Activated CD8-positive, alpha-beta memory T cell treated with anti-CD3 and anti-CD28 coated beads, Interleukin-2, amount 50 U/mL, for 24 hours (primary cell): ENCODE measurements around the gene RASGRF2.

Experiments used
- DNase-seq: peaks from one replicate; pipeline ENCODE4 v3.0.0-alpha.2; 2020; ENCODE audit errors: extremely low read depth

Gene RASGRF2

DNA sequence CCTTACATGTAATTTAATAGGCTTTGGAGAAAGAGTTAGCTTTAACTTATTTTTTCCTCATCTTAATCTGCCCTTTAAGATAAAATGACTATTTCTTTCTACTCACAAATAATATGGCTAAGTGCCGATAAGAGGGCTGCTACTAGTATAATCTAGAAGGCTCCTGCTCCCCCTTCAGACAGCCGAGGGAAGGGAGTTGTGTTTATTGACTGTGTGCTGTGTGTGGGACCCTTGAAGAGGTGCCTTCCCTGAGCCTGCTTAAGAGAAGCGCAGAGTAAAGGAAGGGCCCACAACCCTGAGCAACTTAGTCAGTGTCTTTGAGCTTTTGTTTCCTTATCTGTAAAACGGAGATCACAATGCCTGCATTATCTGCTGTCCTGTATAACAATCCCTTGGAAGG, 244.9 kb downstream of the RASGRF2 start:
- DNase-seq: no peak

DNA sequence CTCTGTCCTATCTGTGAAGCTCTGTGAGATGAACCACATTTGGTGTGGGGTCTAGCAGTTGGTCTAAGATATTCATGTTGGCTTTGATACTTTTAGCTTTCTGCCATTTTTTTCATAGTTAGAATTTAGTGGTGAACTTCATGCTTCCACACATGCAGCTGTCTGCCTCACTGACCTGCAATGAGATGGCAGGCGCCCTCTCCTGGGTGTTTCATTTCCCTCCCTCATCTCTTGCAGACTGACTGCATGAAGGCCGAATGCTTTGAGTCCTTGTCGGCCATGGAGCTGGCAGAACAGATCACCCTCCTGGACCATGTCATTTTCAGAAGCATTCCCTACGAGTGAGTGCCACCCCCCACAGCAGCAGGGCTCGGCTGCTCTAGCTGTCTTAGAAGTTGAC, 246.8 kb downstream of the RASGRF2 start:
- no peak for DNase-seq

DNA sequence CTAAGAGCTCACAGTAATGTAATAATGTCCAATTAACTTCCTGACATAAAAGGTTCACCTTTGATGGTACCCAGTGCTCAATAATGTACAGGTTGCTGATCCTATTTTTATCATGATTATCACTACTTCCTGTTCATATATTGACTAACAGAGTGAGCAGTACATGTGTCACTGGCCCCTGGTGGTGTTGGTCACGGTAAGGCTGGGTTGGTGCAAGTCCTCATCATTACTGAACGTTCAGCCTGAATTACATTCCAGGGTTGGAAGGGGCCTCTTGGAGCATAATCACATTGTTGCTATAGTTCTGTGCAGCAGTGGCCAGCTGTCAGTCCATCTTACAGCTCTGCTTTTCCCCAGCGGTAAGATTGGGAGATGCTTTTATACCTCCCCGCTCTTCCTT, 248.7 kb downstream of the RASGRF2 start:
- no peak for DNase-seq

DNA sequence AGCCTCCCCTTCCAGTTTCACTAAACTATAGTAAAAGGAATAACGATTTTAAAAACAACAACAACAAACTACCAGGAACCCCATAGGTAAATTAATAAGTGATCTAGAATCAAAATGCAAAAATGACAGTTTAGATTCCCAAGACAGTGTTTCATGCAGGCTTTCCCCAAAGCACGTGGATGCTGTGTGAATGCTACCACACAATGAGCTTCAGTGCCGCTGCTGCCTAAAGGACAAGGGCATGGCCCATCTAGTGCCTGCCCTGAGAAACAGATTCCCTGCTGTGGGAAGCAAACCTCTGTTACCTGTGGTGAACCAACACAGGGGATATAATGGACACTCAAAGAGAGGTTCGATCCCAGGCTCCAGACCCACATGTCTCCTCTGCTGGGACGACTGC, 249.2 kb downstream of the RASGRF2 start:
- DNase-seq: no peak

DNA sequence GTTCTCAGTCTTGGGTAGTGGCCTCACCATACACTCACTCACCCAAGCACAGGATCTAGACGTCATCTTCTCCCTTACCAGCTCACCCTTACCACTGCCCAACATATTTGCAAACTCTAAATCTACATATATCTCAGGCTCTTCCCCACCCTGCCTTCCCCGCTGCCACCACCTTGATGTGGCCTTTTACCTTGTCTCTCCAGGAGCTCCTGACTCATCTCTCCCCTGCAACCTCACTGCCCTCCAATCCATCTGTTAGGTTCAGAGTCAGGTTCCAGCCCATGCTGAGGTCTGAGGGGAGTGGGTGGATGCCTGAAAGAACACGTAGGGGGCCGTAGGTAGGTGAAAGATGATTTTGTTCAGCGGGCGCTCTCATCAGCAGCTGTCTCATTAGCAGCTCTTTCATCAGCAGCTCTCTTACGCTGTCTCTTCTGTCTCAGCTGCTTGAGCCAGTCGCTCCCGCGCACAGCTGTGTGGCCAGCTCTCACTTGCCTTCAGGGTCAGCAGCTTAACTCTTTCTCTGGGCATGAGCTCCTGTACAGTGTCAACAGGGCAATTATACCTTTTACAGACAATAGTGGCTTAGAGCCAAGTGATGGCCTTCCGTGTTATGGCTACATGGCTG, 249.8 kb downstream of the RASGRF2 start:
- DNase-seq: no peak

DNA sequence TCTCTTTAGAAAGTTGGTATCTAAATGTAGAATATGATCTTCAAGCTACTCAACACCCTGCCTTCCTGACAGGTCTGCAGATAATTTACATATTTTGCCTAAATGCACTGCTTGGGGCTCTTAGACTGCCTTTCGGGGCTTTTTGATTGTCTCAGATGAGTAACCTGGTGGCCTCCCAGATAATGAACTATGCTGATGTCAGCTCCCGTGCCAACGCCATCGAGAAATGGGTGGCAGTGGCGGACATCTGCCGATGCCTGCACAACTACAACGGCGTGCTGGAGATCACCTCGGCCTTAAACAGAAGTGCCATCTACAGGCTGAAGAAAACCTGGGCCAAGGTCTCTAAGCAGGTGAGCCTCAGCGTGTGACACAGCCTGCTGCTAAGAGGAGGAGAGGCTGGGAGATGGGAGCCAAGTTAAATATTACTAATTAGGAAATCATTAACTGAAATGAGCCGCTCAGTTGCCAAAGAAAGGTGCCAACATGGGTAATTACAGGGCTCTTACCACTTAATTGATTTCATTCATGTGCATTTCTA, 252.1 kb downstream of the RASGRF2 start:
- DNase-seq: no peak

DNA sequence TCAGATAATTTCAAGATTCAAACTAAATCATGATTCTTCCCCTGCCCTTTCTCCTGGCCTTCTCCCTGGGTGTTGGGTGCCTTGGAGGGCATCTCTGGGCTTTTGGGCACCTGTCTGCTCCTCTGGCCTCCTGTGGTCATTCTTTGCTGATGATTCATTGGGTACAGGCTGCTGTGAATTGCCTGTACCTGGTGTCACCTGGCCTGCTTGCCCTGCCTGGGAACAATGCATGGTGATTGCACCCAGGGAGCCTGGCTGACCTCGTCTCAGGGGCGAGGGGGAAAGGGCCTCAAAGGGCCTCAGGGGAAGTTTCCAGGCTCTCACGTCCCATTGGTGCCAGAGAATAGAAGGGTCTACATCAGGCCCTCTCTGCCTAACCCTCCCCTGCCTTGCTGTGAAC, 252.9 kb downstream of the RASGRF2 start:
- no peak for DNase-seq

DNA sequence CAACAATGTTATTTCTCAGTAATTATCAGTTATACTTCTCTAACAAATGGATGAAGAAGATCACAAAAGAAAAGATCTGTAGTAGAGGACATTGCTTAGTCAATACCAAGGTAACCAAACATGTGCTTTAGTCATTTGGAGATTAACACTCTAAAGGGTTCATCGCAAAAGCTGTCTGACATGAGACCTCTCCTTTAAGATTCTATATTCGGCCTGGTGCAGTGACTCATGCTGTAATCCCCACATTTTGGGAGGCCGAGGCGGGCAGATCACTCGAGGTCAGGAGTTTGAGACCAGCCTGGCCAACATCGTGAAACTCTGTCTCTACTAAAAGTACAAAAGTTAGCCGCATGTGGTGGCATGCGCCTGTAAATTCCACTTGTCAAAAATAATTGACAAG, 254.7 kb downstream of the RASGRF2 start:
- no peak for DNase-seq

DNA sequence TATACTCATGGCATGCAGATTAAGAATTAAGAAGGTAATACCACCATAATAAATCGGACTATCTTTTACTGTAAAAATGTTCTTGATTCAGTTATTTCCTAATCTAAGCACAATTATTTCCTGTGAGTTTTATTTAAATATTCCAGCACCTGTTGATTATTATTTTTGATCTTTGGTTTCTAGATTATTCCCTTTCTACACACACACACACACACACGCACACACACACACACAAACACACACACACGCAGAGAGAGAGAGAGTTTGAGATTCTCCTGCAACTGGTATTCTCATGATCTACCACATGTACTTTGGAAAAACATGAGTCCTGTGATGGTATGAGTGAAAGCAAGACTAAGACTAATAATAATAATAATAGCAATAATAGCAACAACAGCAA, 256.0 kb downstream of the RASGRF2 start:
- DNase-seq: no peak

DNA sequence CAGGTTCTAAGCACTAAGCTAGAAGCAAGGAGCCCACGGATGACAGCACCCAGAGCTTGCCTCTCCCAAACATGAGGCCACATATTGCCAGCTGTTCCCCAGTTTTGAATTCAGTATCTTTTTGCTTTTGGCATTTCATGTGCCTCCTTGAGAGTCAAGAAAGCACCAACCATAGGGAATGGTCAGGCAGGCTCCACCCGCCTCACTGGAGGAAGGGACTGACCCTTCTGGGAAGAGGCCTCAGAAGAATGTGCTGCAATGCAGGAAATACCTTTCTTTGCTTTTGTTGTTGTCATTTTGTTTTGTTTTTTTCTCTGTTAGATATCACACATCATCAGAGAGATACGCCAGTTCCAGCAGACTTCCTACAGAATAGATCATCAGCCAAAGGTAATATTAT, 259.2 kb downstream of the RASGRF2 start:
- DNase-seq: no peak

DNA sequence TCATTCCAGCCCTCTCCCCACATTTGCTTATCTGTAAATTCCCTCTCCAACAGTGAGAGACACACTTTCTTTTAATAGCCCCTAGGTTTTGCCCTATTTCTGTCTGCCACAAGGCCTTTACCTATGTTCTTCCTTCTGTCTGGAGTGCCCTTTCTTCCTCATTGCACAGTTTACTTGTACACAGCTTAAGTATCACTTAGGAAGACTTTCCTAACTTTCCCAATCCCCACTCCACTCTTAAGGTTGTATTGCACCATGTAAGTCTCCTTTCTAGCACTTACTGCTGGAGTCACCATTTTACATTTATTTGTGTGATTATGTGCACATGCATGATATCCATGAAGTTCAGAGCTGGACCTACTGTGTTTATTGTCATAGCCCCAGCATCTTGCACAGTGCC, 262.1 kb downstream of the RASGRF2 start:
- DNase-seq: no peak

DNA sequence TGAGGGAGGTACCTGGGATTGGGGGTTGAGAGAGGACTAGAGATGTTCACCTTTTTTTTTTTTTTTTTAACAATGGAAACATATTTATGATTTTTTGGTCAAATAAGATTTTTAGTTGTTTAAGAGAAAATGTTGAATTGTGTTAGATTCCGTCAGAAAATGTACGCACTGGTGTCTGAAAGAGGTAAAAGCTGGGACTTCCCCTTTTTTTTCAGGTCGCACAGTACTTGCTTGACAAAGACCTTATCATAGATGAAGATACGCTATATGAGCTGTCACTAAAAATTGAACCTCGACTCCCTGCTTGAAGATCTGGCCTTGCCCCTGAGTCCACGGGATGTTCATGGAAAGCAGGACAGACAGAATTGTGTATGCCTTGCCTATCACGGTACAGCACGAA, 265.3 kb downstream of the RASGRF2 start:
- no peak for DNase-seq

DNA sequence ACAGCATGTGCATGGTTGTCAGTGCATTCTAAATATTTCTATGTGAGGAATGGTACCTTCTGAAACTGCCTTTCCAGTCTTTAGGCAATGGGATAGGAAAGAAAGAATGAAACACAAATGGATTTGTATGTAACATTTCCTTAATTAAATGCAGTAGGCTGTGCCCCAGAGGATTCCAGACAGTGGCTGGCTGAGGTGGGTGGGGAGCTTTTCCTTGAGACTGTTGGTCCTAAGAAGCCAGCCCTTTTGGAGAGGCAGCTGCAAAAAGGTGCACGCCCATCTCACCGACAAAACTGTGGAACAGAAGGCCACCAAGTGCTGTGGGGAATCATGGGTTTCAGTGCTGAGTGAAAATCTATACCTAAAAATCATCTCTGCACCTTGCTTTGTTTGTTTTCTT, 266.1 kb downstream of the RASGRF2 start:
- no peak for DNase-seq

DNA sequence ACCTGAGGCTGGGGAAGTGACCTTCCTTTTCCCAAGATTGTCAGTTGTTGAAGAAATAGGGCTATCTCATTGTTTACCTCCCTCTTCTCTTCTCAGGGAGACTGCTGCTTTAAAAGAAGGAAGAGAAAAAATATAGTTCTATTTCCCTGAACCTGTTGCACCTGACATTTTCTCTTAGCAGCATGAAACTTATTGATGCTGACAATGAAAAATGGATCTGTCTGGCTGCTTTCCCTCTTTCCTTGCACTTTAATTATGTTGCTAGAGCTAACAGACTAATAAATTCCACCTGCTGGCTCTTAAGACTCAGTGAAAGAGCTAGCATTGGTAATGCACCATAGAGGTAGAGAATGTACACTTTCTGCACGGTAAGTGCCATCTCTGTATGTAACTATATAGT, 266.8 kb downstream of the RASGRF2 start:
- no peak for DNase-seq

DNA sequence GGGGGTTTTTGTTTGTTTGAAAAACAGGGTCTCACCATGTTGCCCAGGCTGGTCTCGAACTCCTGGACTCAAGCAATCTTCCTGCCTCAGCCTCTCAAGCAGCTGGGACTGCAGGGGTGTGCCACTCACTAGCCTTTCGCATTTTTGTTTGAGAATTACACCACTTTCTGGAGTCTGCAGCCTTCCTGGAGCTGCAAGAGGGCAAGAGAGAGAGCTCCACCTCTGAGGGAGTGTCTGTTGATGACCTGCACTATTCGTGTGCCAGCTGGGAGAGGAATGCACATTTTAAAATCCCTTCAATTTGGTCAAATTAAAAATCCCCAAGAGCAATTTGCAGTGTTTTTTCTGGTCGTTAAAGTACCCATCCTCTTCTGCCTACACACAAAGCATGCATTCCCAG, 267.9 kb downstream of the RASGRF2 start:
- DNase-seq: no peak

DNA sequence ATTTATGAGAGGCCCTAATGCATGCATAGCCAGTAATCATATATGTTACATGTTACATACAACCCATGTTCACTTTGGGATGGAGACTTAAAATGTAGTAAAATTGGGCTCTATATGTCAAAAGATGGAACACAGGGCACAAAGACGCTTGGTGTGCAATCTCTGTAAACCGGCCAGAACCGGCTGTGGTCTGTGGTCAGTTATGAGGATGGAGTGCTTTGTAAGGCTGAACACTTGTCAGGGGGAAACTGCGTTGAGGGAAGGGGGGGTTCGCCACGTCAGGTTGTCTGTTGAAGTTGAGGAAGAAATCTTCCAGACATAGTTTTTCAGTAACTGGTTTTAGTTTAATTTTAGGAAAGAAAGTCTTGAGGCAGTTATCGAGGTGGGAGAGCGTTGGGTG, 270.3 kb downstream of the RASGRF2 start:
- no peak for DNase-seq

DNA sequence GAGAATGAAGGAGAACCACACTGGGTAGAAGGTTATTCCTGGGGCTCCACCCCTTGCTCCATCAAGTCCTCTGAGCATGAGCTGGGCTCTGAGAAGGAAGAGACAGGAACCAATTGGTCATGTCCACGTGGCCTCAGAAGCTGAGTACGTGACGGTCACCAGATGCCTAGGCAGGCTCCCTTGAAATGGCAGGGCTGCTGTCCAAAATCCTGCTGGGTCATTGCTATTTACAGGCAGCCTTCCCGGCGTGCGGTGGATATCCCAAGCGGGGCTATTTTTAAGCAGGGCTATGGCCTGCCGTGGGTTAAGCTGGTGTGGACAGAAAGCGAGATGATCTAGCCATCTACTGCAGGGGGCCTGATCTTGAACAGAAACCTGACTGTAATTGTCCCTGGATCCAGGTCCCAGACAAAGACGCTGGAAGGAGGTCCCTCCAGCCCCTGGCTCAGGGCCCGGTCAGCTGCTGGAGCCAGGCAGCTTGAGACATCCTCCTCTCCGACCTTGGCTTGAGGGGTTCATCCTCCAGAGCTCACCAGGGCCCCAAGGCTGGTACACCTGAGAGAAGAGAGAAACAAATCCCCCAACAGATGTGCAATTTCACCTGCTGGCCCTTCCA, 272.4 kb downstream of the RASGRF2 start:
- no peak for DNase-seq

DNA sequence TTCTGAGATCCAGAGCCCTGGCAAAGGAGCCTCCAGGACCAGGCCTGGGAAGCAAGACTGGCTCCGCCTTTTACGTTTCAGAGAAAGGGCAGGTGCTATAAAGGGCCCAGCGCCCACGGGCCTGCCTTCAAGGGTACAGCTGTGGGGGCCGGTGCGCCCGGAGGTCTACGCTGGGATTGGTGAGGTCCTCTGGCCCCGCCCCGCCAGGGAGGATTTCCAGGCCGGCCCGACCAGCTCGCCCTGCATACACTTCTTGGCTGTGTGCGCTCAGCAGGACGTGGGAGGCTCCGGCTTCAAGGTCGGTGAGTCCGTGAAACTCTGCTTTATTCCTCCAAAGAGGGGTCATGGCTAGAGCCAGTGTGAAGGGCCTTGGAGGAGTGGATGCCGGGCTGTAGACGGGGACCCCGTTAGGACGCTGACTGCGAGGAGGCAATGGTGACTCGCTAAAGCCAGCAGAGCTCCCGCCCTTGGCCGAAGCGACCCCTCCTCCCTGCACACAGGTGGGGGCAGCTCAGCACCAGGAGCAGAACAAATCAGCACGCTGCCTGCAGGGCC, 273.0 kb downstream of the RASGRF2 start, which contains the start of gene CKMT2:
TSS of gene CKMT2 (plus strand) at position 243 of the 555 bp plus-strand sequence. CDS start 17,811 bp downstream, outside the sequence.
- no peak for DNase-seq

DNA sequence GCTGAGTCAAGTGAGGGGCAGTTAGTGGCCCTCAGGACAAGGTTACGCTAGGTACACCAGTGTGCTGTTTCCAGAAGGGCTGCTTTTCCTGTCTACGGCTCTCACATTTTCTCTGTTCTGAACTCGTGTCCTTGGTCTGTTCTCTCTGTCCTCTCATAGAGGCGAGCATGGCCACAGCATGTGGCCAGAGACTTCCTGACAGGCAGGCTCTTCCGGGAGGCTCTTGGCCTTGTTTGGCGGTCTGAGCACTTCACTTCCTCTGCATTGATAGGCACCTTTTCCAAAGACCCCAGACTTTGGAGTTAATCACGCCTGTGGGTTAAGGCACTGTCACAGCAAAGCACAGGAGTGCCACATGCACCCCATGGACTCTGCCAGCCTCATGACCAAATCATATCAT, 274.1 kb downstream of the RASGRF2 start:
- DNase-seq: no peak

DNA sequence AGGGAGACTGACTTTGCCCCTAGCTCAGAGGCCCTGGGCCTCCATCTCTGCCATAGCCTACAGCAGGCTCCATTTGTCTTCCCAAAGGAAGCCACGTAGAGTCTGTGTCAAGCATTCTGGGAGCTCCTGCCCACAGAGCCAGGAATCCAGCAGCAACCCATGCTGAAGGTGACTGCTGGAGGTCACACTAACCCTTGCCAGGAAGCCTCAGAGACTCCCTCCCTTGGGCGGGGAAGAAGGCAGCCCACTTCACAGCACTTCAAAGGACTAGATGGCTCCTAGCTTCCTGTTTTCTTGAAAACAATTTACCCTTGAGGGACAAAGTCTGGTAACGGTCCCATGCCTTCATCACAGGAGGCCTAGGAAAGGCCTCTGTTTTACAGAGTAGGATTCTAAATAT, 274.6 kb downstream of the RASGRF2 start:
- DNase-seq: no peak

DNA sequence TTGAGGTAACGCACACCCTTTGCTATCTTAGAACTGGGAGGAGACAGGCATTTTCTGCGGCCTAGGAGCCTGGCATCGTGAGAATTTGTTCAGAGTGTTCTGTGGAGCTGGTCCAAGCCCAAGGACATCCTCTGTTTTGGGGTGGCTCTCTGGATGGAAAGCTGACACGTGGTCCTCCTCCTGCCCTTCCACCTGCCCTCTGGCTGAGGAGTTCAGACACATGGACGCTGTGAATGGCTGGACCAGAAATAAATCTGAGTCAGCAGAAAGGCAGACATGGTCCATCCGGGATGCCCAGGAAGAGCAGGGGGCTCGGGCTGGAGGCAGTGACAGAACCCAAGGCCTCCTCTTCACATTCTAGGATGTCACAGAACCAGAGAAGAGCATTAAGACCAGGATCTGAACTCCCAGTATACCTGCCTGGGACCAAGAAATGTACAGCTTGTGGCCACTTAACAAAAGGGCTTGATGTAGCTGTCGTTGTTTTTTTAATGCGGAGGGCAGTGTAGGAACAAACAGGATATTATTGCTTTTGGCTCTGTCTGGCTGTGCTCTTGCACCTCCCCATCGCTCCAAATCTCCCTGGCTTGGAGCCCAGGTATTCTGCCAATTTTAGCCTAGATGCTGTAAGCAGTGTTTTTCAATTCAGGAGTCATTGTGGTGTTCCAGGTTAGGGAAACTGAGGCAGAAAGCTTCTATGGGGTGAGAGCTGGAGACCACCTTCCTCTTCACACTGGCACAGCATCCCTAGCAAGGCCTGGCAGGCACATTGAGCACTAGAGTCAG, 275.3 kb downstream of the RASGRF2 start:
- no peak for DNase-seq

DNA sequence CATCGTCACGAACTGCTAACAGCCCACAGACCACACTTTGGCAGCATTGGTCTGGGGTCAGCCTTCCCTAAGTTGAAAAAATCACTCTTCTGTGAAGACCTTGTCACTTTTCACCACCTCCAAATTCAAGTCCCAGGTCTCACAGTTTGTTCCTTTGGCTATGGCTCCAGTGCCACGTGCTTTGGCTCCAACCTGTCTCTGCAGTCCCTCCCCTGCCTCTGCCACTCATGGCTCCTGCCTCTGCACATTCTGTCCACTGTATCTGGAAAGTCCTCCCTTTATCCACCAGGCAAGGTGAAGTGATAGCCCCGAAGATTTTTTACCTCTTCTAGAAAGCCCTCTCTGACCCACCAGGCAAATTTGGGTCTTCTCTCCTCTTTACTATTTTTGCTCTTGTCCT, 278.3 kb downstream of the RASGRF2 start:
- DNase-seq: no peak

DNA sequence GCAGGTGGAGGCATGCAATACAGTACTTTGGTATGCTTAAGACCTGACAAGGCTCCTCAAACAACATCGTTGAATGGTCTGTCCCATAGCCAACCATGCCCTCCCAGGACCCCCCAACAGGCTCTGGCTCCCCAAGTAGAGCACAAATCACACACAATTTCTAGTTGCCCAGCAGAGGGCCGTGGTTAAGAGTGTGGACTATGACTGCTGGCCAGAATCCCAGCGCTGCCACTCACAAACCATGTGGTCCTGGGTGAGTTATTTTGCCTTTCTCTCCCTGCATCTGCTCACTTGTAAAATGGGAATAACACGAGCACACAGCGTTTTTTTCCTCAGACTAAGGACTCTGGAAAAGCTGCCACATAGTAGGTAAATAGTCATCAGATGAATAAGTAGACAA, 279.4 kb downstream of the RASGRF2 start:
- DNase-seq: no peak
